AG04450 (cell line): ENCODE results near the gene CLMN. TPM values are rescaled to one million over a fixed set of nuclear protein-coding genes. Genes with fewer than 3 reads are reported as not detected.

ENCODE experiments used
- CTCF ChIA-PET: fragments of 300-600, 350-600 bp; formaldehyde crosslinking; extraction: SDS; loops from one replicate; lab custom pipeline; 2022; ENCODE audit warnings: antibody characterized with exemption, inconsistent platforms; lab: Charles Lee
- POLR2A ChIA-PET: fragments of 350-600 bp; formaldehyde crosslinking; extraction: SDS; loops from one replicate; lab custom pipeline; 2021; ENCODE audit warnings: antibody characterized with exemption, inconsistent platforms; lab: Yijun Ruan, JAX
- DNase-seq: peaks from one replicate; pipeline ENCODE4 v3.0.0-alpha.2; 2011; ENCODE audit warnings: low read depth, low spot score
- H3K27ac ChIP-seq: one replicate; pipeline ENCODE4 v1.5.1; 2012; ENCODE audit warnings: low read depth, low read length, control low read depth
- H3K27me3 ChIP-seq: one replicate; pipeline ENCODE4 v1.6.0; 2012; ENCODE audit warnings: low read length; ENCODE audit not compliant: control insufficient read depth, insufficient read depth
- H3K4me3 ChIP-seq: 2 replicates; pipeline ENCODE4 v1.5.1; 2011; ENCODE audit warnings: mild to moderate bottlenecking, low read depth, low read length, control low read depth
- H3K9me3 ChIP-seq: 2 replicates; pipeline ENCODE4 v1.5.1; 2012; ENCODE audit warnings: low read length; ENCODE audit not compliant: control insufficient read depth, insufficient read depth
- polyA plus RNA-seq: library from polyadenylated mRNA; depleted of rRNA; stranded (reverse); fragments of >200 nt; gene quantifications from 2 replicates; pipeline ENCODE4 v1.2.3, GENCODE V29; 2011
- TF ChIP-seq, protein P1 (sequence below): IDR thresholded peaks from 2 replicates; pipeline ENCODE4 v1.5.1; 2011; ENCODE audit warnings: low read depth, low read length, control low read depth, inconsistent platforms

Gene CLMN
- polyA plus RNA-seq, 1 experiment = 0.09 TPM

DNA sequence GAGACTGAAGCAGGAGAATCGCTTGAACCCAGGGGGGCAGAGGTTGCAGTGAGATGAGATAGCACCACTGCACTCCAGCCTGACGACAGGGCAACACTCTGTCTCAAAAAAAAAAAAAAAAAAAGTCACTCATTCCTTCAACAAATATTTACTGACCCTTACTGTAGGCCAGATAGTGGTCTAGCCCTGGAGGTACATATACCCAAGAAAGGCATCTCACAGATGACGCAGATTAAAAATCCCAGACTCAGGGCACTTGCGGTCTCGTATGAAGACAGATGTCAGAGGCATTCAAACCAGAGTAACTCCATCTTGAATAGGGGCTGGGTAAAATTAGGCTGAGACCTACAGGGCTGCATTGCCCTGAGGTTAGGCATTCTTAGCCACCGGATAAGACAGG lies 44.8 kb downstream of the CLMN start:
- Histone ChIP-seq H3K27ac (no peak overlapping the region), H3K9me3 (no peaks in the 10 kb centered on the region), H3K27me3 (no peaks in the 10 kb centered on the region), H3K4me3 (no peak overlapping the region)
- ChIA-PET CTCF (no interaction called here), POLR2A (no interaction called here)
- no peak for DNase-seq
- TF ChIP-seq, protein P1, sequence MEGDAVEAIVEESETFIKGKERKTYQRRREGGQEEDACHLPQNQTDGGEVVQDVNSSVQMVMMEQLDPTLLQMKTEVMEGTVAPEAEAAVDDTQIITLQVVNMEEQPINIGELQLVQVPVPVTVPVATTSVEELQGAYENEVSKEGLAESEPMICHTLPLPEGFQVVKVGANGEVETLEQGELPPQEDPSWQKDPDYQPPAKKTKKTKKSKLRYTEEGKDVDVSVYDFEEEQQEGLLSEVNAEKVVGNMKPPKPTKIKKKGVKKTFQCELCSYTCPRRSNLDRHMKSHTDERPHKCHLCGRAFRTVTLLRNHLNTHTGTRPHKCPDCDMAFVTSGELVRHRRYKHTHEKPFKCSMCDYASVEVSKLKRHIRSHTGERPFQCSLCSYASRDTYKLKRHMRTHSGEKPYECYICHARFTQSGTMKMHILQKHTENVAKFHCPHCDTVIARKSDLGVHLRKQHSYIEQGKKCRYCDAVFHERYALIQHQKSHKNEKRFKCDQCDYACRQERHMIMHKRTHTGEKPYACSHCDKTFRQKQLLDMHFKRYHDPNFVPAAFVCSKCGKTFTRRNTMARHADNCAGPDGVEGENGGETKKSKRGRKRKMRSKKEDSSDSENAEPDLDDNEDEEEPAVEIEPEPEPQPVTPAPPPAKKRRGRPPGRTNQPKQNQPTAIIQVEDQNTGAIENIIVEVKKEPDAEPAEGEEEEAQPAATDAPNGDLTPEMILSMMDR = no peak

DNA sequence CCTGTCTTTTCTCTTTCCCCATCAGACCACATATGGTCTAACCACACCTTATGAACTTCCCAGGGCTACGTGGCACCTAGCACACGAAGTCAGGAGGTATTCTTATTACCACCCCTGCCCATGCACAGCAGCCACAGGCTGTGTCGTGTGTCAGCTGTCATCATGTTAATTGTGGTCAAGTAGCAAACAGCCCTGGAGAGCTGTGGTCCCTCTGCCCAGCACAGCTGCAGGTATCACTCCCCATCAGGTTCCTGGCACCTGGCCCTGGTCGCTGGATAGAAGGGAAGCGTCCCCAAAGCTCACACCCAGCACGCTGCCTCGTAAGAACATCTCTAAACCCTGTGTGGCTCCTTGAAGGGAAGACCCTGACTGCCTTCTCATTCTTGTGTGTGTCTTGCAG lies 45.4 kb downstream of the CLMN start:
- no peak for DNase-seq
- H3K27ac ChIP-seq = no peak overlapping the region
- ChIA-PET CTCF (no interaction called here), POLR2A (no interaction called here)
- H3K4me3 ChIP-seq = no peak overlapping the region
- no peaks in the 10 kb centered on the region for H3K9me3 ChIP-seq
- TF ChIP-seq, protein P1 = no peak
- H3K27me3 ChIP-seq = no peaks in the 10 kb centered on the region

DNA sequence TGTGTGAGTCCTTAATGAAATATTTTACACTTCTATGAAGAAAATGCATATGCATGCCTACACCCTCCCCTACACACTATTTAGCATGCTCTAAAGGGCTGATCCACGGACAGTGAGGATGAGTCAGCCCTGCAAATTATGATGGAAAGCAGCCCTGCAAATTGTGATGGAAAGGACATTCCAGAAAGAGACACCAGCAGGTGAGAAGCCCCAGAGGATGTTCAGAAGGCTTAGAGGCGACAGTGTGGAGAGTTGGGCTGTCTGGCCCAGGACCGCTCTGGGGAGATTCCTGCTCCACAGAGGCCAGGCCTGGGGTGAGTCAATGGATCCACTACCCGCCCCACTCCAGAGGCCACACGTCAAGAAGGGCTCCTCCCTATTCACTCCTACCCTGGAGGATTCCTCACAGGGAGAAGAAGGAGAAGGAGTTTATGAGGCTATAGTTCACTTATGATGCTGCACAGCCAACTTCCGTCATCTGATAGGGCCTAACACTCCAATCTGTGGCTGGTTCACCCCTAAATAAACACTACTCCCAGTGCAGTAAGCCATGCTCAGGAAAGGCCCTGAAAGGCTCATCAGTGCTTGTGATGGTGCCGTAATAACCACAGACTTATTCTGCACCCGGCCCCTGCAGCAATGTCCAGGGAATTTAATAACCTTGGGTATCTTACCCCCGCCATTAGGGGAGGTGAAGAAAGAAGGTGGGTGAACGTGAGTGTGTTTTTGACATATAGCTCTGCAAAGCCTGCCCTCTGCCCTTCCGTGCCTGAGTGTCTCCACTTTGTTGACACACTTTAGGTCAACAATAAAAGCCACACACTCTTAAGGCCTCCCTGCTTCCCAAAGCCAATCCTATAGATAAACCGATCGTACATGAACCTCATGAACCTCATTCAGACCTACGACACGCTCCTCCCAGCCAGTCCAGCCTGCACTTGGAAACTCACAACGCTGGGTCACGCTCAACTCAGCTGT lies 46.4 kb downstream of the CLMN start:
- ChIA-PET CTCF (no interaction called here), POLR2A (no interaction called here)
- DNase-seq = no peak
- Histone ChIP-seq H3K9me3 (no peaks in the 10 kb centered on the region), H3K27ac (no peak overlapping the region), H3K27me3 (no peaks in the 10 kb centered on the region), H3K4me3 (no peak overlapping the region)
- TF ChIP-seq, protein P1 = no peak

DNA sequence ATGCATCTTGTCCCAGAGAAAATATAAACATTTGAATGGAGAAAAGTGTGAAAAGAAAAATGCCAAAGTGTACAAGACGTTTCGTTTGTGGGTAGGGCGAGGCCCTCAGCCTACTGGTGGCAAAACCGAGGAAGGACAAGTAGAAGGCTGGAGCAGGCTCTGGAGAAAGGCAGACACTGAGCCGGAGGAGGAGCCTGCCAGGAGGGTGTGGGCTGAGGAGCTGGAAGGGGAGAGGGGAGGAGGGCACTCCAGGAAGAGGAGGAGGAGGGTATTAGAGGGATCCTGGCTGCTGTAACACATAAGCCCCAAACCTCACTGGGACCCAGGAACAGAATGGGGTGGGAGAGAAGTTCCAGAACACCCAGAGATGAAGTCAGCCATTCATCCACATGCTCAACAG lies 47.7 kb downstream of the CLMN start:
- no peaks in the 10 kb centered on the region for H3K27me3 ChIP-seq
- H3K9me3 ChIP-seq = no peaks in the 10 kb centered on the region
- H3K27ac ChIP-seq = no peak overlapping the region
- CTCF ChIA-PET = no interaction called here
- DNase-seq = no peak
- no peak overlapping the region for H3K4me3 ChIP-seq
- TF ChIP-seq, protein P1 = no peak
- POLR2A ChIA-PET = no interaction called here

DNA sequence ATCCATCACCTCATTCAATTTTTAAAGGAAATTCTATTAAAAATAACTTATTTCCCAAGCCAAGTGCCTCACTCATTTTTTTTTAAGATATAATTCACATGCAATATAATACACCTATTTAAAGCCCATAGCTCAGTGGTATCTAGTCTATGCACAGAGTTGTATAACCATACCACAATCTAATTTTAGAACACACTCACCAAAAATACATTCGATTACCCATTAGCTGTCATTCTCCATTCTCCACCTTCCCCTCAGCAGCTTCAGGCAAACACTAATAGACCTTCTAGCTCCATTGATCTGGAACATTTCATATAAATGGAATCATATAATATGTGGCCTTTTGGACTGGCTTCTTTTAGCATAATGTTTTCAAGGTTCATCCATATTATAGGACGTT lies 49.5 kb downstream of the CLMN start:
- CTCF ChIA-PET = no interaction called here
- no peak for DNase-seq

More for the DNA sequence above, 49.5 kb downstream of the CLMN start:
- POLR2A ChIA-PET = no interaction called here
- no peak overlapping the region for H3K27ac ChIP-seq
- H3K9me3 ChIP-seq = no peaks in the 10 kb centered on the region
- H3K27me3 ChIP-seq = no peaks in the 10 kb centered on the region
- H3K4me3 ChIP-seq = no peak overlapping the region
- TF ChIP-seq, protein P1 = no peak
